WERI-Rb-1 (cell line): ENCODE results near the gene PAFAH2.

ENCODE experiments used
- DNase-seq: peaks from one replicate; pipeline ENCODE4 v3.0.0-alpha.2; 2020
- H3K27ac ChIP-seq: fragments of 250-450 bp; sonication (Bioruptor Pico); 2 replicates; pipeline ENCODE4 v1.5.1; 2020; ENCODE audit warnings: mild to moderate bottlenecking, moderate library complexity
- H3K27me3 ChIP-seq: fragments of 250-450 bp; sonication (Bioruptor Pico); 2 replicates; pipeline ENCODE4 v1.5.1; 2021; ENCODE audit warnings: mild to moderate bottlenecking, low read depth, moderate library complexity; ENCODE audit not compliant: insufficient read depth, severe bottlenecking
- H3K36me3 ChIP-seq: fragments of 250-450 bp; sonication (Bioruptor Pico); 2 replicates; pipeline ENCODE4 v1.5.1; 2020; ENCODE audit warnings: mild to moderate bottlenecking, moderate library complexity
- H3K4me3 ChIP-seq: 2 replicates; pipeline ENCODE4 v1.5.1; 2011; ENCODE audit warnings: low read depth, mild to moderate bottlenecking, control low read depth, low read length
- H3K9me3 ChIP-seq: fragments of 250-450 bp; sonication (Bioruptor Pico); 2 replicates; pipeline ENCODE4 v1.5.1; 2021; ENCODE audit warnings: mild to moderate bottlenecking, moderate library complexity; ENCODE audit not compliant: severe bottlenecking
- TF ChIP-seq, protein P1 (sequence below): IDR thresholded peaks from 2 replicates; pipeline ENCODE4 v1.5.1; 2011; ENCODE audit warnings: low read depth, mild to moderate bottlenecking, control low read depth, inconsistent platforms, low read length

The PAFAH2 gene

DNA sequence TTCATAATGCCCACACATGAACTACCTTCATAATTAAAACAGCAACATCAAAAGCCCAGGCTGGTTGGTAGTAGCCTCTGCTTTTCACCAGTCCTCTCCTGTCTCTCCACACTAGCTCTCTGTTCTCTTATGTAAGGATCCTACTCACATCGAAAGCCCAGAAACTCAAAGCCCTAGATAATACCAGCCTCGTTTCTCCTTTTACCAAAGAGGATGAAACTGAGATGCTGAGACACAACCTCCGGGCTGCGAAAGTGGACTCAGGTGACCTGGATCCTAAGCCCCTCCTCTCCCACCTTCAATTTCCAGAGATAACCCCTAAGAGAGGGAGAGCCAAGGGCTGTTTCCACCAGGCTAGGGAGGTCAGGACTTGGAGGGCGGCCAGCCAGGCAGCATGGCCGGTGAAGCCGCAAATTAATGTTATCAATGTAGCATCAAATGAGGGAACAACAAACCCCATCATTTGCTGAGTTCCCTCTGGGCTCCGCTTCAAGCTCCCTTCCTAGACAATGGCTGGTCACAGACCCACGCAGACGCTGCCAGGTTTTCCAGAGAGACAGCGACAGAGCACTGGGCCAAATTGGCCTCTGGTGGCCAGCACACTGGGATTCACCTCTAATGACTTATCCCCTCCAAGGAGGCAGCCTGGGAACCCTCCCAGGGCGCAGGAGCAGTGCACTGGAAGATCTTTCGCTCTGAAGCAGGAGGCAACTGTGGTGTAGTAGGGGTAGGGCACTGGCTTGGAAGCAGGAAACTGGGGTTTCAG lies 70.9 kb downstream of the PAFAH2 start:
- Histone ChIP-seq H3K4me3 (peak overlapping the region; percentile 31), H3K9me3 (no peaks in the 10 kb centered on the region), H3K36me3 (no peaks in the 10 kb centered on the region), H3K27me3 (no peaks in the 10 kb centered on the region), H3K27ac (peak overlapping the region; percentile 94)
- peak; percentile 74 for DNase-seq
- TF ChIP-seq, protein P1, sequence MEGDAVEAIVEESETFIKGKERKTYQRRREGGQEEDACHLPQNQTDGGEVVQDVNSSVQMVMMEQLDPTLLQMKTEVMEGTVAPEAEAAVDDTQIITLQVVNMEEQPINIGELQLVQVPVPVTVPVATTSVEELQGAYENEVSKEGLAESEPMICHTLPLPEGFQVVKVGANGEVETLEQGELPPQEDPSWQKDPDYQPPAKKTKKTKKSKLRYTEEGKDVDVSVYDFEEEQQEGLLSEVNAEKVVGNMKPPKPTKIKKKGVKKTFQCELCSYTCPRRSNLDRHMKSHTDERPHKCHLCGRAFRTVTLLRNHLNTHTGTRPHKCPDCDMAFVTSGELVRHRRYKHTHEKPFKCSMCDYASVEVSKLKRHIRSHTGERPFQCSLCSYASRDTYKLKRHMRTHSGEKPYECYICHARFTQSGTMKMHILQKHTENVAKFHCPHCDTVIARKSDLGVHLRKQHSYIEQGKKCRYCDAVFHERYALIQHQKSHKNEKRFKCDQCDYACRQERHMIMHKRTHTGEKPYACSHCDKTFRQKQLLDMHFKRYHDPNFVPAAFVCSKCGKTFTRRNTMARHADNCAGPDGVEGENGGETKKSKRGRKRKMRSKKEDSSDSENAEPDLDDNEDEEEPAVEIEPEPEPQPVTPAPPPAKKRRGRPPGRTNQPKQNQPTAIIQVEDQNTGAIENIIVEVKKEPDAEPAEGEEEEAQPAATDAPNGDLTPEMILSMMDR = no peak

DNA sequence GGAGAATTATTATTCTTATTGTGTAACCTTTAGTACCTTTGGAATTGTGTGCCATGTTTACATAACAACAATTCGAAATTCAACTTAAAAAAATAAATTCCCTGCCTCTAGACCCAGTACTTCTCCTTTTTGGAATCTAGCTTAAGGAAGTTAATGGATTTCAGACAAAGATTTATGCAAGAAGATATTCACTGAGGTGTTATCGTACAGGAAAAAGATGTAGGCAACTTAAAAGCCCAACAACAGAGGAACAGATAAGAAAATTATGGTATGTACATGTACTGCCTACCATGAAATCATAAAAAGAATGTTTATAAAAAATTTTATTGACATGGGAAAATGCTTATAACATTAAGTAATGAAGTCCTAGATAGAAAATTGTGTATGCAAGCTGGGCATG lies 73.4 kb downstream of the PAFAH2 start:
- DNase-seq = no peak
- H3K27ac ChIP-seq = no peak overlapping the region
- no peaks in the 10 kb centered on the region for H3K9me3 ChIP-seq
- H3K27me3 ChIP-seq = no peaks in the 10 kb centered on the region
- H3K36me3 ChIP-seq = no peaks in the 10 kb centered on the region
- TF ChIP-seq, protein P1 = no peak
- no peak overlapping the region for H3K4me3 ChIP-seq

GRCh38 chr1:25922971-25923552 lies 74.8 kb downstream of the PAFAH2 start:
- Histone ChIP-seq H3K4me3 (no peak overlapping the region), H3K9me3 (no peaks in the 10 kb centered on the region), H3K27me3 (no peaks in the 10 kb centered on the region), H3K36me3 (no peaks in the 10 kb centered on the region), H3K27ac (no peak overlapping the region)
- DNase-seq = no peak
- TF ChIP-seq, protein P1 = no peak

DNA sequence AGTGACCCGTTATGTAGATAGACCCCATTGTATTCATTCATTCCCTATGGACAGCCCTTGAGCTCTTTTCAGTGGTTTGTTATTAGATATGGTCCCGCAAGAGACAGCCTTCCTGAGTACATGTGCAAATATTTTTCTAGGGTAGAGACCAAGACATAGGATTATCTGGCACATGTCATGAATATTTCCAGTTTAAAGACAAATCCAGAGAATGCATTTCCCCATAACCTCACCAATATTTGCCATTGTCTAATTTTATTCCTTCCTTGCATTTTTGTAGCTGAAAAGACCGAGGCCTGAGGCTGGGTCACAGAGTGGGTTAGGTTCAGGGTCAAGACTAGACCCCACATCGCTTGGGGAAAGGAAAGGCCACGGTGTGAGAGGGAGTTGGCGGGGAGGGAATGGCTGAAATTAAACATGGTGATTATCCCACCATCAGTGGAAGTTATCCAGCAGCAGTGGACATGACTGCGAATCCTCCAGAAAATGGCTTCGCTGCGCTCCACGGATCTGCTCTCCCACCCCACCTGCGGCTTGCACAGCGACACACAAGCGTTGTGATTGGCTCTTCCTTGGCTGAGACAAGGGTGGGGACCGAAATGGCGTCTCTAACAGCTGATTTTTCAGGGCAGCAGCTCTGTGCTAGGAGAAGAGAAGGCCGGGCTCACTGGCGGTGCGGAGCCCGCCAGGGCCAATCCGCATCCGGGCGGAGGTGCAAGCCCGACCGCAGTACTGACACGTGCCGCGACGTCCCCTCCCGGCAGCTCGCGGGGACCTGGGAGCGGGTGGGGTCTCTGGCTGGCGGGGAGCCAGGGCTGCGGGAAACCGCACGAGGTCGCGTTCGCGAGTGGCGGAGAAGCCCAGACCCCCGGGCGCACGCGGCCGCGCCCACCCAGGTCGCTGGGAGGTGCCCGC lies 75.5 kb downstream of the PAFAH2 start:
- H3K36me3 ChIP-seq = no peaks in the 10 kb centered on the region
- DNase-seq = no peak
- H3K27me3 ChIP-seq = no peaks in the 10 kb centered on the region
- H3K27ac ChIP-seq = no peak overlapping the region
- TF ChIP-seq, protein P1 = no peak
- no peak overlapping the region for H3K4me3 ChIP-seq
- H3K9me3 ChIP-seq = no peaks in the 10 kb centered on the region

DNA sequence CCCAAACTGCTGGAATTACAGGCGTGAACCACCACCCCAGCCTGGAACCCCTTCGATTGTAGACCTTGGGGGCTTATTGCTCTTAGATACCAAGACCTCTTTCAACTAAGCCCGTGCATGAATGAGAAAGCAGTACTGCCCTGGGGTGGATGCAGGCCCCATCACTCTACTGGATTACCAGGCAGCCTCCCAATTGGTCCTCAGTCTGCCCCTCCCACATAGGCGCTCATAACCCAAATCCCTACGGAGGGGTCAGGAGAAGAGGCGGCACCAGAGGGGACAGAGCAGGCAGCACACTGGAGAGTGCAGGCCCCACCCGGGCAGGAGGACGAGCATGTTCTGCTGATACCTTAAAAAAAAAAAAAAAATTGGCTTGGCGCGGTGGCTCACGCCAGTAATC lies 79.2 kb downstream of the PAFAH2 start:
- peaks cover 2% of the 10 kb centered on the region for H3K9me3 ChIP-seq
- H3K27ac ChIP-seq = no peak overlapping the region
- no peak for DNase-seq
- TF ChIP-seq, protein P1 = no peak
- H3K27me3 ChIP-seq = no peaks in the 10 kb centered on the region
- H3K4me3 ChIP-seq = no peak overlapping the region
- H3K36me3 ChIP-seq = no peaks in the 10 kb centered on the region
